Skeletal muscle tissue (tissue), 4 donors: ENCODE results near the gene CAMK1D. TPM values are rescaled to one million over a fixed set of nuclear protein-coding genes. Genes with fewer than 3 reads are reported as not detected.

Source experiments
- H3K27ac ChIP-seq: one replicate; pipeline ENCODE4 v1.7.0; 2013; ENCODE audit warnings: mild to moderate bottlenecking, low read depth, low read length, inconsistent platforms
- H3K27me3 ChIP-seq, 3 donors: one replicate each; pipeline ENCODE4 v1.7.0; 2013; ENCODE audit warnings: low read length in 3 of 3; ENCODE audit not compliant: control insufficient read depth in 3 of 3, insufficient read depth in 3 of 3
- H3K36me3 ChIP-seq, 3 donors: one replicate each; pipeline ENCODE4 v1.7.0; 2013; ENCODE audit warnings: low read length in 3 of 3; ENCODE audit not compliant: control insufficient read depth in 3 of 3, insufficient read depth in 3 of 3
- H3K4me1 ChIP-seq, 3 donors: one replicate each; pipeline ENCODE4 v1.7.0; 2013; ENCODE audit warnings: low read length in 3 of 3, mild to moderate bottlenecking in 3 of 3; ENCODE audit not compliant: control insufficient read depth in 3 of 3, insufficient read depth in 3 of 3
- H3K4me3 ChIP-seq, 3 donors: one replicate each; pipeline ENCODE4 v1.7.0; 2013; ENCODE audit warnings: low read length in 3 of 3
- H3K9ac ChIP-seq, 3 donors: one replicate each; pipeline ENCODE4 v1.7.0; 2013; ENCODE audit warnings: low read length in 3 of 3, mild to moderate bottlenecking in 3 of 3, moderate library complexity in 2 of 3, low read depth in 1 of 3
- H3K9me3 ChIP-seq, 3 donors: one replicate each; pipeline ENCODE4 v1.7.0; 2013; ENCODE audit warnings: low read length in 3 of 3; ENCODE audit not compliant: control insufficient read depth in 3 of 3
- total RNA-seq: library from RNA; depleted of rRNA; stranded (reverse); fragments of >200 nt; gene quantifications from one replicate; pipeline ENCODE4 v1.2.3, GENCODE V29; 2014
- donor health status: Osteomylitis.

Gene CAMK1D
- total RNA-seq, 1 donor from 2014 or later = 2.1 TPM

GRCh38 chr10:12687996-12688395, 338.6 kb downstream of the CAMK1D start:
- no peaks in the 10 kb centered on the region for H3K9me3 ChIP-seq
- no peaks in the 10 kb centered on the region for H3K27me3 ChIP-seq
- H3K9ac ChIP-seq = no peak overlapping the region
- H3K4me1 ChIP-seq = no peaks in the 10 kb centered on the region
- H3K36me3 ChIP-seq = no peaks in the 10 kb centered on the region
- no peak overlapping the region for H3K27ac ChIP-seq
- no peak overlapping the region for H3K4me3 ChIP-seq

GRCh38 chr10:12689893-12690292, 340.5 kb downstream of the CAMK1D start:
- no peaks in the 10 kb centered on the region for H3K4me1 ChIP-seq
- H3K27me3 ChIP-seq = no peaks in the 10 kb centered on the region
- H3K4me3 ChIP-seq = no peak overlapping the region
- no peak overlapping the region for H3K9ac ChIP-seq
- no peaks in the 10 kb centered on the region for H3K9me3 ChIP-seq
- no peaks in the 10 kb centered on the region for H3K36me3 ChIP-seq
- no peak overlapping the region for H3K27ac ChIP-seq

- Histone ChIP-seq H3K9ac (no peak overlapping the region), H3K27me3 (no peaks in the 10 kb centered on the region), H3K27ac (no peak overlapping the region), H3K4me1 (no peaks in the 10 kb centered on the region), H3K9me3 (no peaks in the 10 kb centered on the region), H3K4me3 (no peak overlapping the region), H3K36me3 (no peaks in the 10 kb centered on the region)
Measured at GRCh38 chr10:12690525-12691126, 341.3 kb downstream of the CAMK1D start.

- no peak overlapping the region for H3K9ac ChIP-seq
- no peak overlapping the region for H3K4me3 ChIP-seq
- no peaks in the 10 kb centered on the region for H3K9me3 ChIP-seq
- H3K27ac ChIP-seq = no peak overlapping the region
- H3K27me3 ChIP-seq = no peaks in the 10 kb centered on the region
- H3K36me3 ChIP-seq = no peaks in the 10 kb centered on the region
- H3K4me1 ChIP-seq = no peaks in the 10 kb centered on the region
Measured at GRCh38 chr10:12691596-12691995, 342.2 kb downstream of the CAMK1D start.

GRCh38 chr10:12697764-12698163, 348.4 kb downstream of the CAMK1D start:
- Histone ChIP-seq H3K9me3 (no peaks in the 10 kb centered on the region), H3K36me3 (no peaks in the 10 kb centered on the region), H3K9ac (no peak overlapping the region), H3K27me3 (peaks cover 0 to 3% (median 0%) of the 10 kb centered on the region in 3 donors), H3K4me1 (peaks cover 0 to 3% (median 0%) of the 10 kb centered on the region in 3 donors), H3K4me3 (no peak overlapping the region), H3K27ac (peak overlapping the region; percentile 80)

GRCh38 chr10:12699258-12699700, 349.9 kb downstream of the CAMK1D start:
- no peaks in the 10 kb centered on the region for H3K36me3 ChIP-seq
- H3K4me3 ChIP-seq = no peak overlapping the region
- no peaks in the 10 kb centered on the region for H3K9me3 ChIP-seq
- peaks cover 0 to 3% (median 0%) of the 10 kb centered on the region in 3 donors for H3K27me3 ChIP-seq
- H3K27ac ChIP-seq = peak overlapping the region; percentile 80
- peaks cover 0 to 6% (median 0%) of the 10 kb centered on the region in 3 donors for H3K4me1 ChIP-seq
- no peak overlapping the region for H3K9ac ChIP-seq

- Histone ChIP-seq H3K9me3 (no peaks in the 10 kb centered on the region), H3K4me1 (peaks cover 0 to 6% (median 0%) of the 10 kb centered on the region in 3 donors), H3K9ac (no peak overlapping the region), H3K27me3 (peaks cover 0 to 3% (median 0%) of the 10 kb centered on the region in 3 donors), H3K27ac (peak overlapping the region; percentile 80), H3K36me3 (no peaks in the 10 kb centered on the region), H3K4me3 (no peak overlapping the region)
Measured at GRCh38 chr10:12699781-12700556, 350.6 kb downstream of the CAMK1D start.

- H3K4me3 ChIP-seq = no peak overlapping the region
- no peaks in the 10 kb centered on the region for H3K9me3 ChIP-seq
- peak overlapping the region; percentile 80 for H3K27ac ChIP-seq
- H3K4me1 ChIP-seq = peaks cover 0 to 6% (median 0%) of the 10 kb centered on the region in 3 donors
- peaks cover 0 to 3% (median 0%) of the 10 kb centered on the region in 3 donors for H3K27me3 ChIP-seq
- no peaks in the 10 kb centered on the region for H3K36me3 ChIP-seq
- no peak overlapping the region for H3K9ac ChIP-seq
Measured at GRCh38 chr10:12700557-12700874, 351.2 kb downstream of the CAMK1D start.

GRCh38 chr10:12701696-12702095, 352.3 kb downstream of the CAMK1D start:
- Histone ChIP-seq H3K9ac (no peak overlapping the region), H3K4me1 (peaks cover under 1 to 7% (median 3%) of the 10 kb centered on the region in 3 donors), H3K27ac (no peak overlapping the region), H3K9me3 (no peaks in the 10 kb centered on the region), H3K4me3 (no peak overlapping the region), H3K36me3 (no peaks in the 10 kb centered on the region), H3K27me3 (peaks cover 0 to 3% (median 0%) of the 10 kb centered on the region in 3 donors)

GRCh38 chr10:12702215-12702770, 352.9 kb downstream of the CAMK1D start:
- no peak overlapping the region for H3K27ac ChIP-seq
- no peaks in the 10 kb centered on the region for H3K9me3 ChIP-seq
- peaks cover 7 to 11% (median 7%) of the 10 kb centered on the region in 3 donors for H3K4me1 ChIP-seq
- H3K9ac ChIP-seq = no peak overlapping the region
- H3K36me3 ChIP-seq = no peaks in the 10 kb centered on the region
- no peak overlapping the region for H3K4me3 ChIP-seq
- H3K27me3 ChIP-seq = peaks cover 0 to 3% (median 0%) of the 10 kb centered on the region in 3 donors
